ENCODE measurements around the gene TNFRSF1A.

DNA sequence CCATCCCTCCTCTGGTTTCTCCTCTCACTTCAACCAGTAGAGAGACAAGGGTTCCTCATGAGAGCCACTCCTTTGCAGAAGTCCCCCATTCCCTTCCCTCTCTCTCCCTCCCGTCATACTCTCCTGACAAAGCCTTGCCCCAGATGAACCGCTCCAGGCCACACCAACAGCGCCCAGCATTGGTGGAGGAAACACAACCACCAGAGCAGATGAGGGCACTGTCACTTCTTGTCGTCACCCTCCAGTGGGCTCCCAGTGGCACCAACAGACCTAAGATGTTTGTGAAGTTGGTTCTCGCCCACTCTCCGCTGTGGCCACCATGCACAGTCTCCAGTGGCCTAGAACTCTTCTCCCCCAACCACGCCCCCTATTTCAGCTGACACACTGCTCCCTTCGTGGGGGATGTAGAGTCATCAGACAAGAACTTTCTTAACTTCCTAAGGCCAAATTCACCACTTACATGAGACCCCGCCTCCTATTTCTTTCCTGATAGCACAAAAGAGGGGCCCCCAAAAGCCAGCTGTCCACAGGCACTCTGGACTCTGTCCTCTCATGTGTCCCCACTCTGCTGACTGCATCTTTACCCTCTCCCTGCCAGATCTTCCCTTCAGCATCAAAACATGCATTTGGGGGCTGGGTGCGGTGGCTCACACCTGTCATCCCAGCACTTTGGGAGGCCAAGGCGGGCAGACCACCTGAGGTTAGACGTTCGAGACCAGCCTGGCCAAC, 60.6 kb downstream of the TNFRSF1A start:
- no peak for TF ChIP-seq RELA (CRISPR knock-in tag; IDR thresholded peaks at IDR 0.05; ENCODE audit: borderline replicate concordance)
- TF ChIP-seq NFE2L1 (CRISPR knock-in tag; IDR thresholded peaks at IDR 0.05): no peak
- TF ChIP-seq, protein P1, sequence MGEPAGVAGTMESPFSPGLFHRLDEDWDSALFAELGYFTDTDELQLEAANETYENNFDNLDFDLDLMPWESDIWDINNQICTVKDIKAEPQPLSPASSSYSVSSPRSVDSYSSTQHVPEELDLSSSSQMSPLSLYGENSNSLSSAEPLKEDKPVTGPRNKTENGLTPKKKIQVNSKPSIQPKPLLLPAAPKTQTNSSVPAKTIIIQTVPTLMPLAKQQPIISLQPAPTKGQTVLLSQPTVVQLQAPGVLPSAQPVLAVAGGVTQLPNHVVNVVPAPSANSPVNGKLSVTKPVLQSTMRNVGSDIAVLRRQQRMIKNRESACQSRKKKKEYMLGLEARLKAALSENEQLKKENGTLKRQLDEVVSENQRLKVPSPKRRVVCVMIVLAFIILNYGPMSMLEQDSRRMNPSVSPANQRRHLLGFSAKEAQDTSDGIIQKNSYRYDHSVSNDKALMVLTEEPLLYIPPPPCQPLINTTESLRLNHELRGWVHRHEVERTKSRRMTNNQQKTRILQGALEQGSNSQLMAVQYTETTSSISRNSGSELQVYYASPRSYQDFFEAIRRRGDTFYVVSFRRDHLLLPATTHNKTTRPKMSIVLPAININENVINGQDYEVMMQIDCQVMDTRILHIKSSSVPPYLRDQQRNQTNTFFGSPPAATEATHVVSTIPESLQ (CRISPR knock-in tag; IDR thresholded peaks at IDR 0.05): no peak
- TF ChIP-seq, protein P2, sequence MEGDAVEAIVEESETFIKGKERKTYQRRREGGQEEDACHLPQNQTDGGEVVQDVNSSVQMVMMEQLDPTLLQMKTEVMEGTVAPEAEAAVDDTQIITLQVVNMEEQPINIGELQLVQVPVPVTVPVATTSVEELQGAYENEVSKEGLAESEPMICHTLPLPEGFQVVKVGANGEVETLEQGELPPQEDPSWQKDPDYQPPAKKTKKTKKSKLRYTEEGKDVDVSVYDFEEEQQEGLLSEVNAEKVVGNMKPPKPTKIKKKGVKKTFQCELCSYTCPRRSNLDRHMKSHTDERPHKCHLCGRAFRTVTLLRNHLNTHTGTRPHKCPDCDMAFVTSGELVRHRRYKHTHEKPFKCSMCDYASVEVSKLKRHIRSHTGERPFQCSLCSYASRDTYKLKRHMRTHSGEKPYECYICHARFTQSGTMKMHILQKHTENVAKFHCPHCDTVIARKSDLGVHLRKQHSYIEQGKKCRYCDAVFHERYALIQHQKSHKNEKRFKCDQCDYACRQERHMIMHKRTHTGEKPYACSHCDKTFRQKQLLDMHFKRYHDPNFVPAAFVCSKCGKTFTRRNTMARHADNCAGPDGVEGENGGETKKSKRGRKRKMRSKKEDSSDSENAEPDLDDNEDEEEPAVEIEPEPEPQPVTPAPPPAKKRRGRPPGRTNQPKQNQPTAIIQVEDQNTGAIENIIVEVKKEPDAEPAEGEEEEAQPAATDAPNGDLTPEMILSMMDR (IDR thresholded peaks at IDR 0.05): no peak
- TF ChIP-seq HMGA2 (CRISPR knock-in tag; IDR thresholded peaks at IDR 0.05): no peak
- TF ChIP-seq, protein P3, sequence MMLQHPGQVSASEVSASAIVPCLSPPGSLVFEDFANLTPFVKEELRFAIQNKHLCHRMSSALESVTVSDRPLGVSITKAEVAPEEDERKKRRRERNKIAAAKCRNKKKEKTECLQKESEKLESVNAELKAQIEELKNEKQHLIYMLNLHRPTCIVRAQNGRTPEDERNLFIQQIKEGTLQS (CRISPR knock-in tag; conservative IDR thresholded peaks at IDR 0.05): no peak
- no peak for TF ChIP-seq NFATC4 (CRISPR knock-in tag; IDR thresholded peaks at IDR 0.05)
- TF ChIP-seq, protein P4, sequence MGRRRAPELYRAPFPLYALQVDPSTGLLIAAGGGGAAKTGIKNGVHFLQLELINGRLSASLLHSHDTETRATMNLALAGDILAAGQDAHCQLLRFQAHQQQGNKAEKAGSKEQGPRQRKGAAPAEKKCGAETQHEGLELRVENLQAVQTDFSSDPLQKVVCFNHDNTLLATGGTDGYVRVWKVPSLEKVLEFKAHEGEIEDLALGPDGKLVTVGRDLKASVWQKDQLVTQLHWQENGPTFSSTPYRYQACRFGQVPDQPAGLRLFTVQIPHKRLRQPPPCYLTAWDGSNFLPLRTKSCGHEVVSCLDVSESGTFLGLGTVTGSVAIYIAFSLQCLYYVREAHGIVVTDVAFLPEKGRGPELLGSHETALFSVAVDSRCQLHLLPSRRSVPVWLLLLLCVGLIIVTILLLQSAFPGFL (CRISPR knock-in tag; IDR thresholded peaks at IDR 0.05; ENCODE audit: borderline replicate concordance): no peak
- TF ChIP-seq SP1 (CRISPR knock-in tag; conservative IDR thresholded peaks at IDR 0.05): no peak
- TF ChIP-seq, protein P5, sequence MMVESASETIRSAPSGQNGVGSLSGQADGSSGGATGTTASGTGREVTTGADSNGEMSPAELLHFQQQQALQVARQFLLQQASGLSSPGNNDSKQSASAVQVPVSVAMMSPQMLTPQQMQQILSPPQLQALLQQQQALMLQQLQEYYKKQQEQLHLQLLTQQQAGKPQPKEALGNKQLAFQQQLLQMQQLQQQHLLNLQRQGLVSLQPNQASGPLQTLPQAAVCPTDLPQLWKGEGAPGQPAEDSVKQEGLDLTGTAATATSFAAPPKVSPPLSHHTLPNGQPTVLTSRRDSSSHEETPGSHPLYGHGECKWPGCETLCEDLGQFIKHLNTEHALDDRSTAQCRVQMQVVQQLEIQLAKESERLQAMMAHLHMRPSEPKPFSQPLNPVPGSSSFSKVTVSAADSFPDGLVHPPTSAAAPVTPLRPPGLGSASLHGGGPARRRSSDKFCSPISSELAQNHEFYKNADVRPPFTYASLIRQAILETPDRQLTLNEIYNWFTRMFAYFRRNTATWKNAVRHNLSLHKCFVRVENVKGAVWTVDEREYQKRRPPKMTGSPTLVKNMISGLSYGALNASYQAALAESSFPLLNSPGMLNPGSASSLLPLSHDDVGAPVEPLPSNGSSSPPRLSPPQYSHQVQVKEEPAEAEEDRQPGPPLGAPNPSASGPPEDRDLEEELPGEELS (CRISPR knock-in tag; IDR thresholded peaks at IDR 0.05): no peak
